Panc1 (cell line): Measurements from ENCODE around the gene TNFSF12. TPM values are rescaled to one million over a fixed set of nuclear protein-coding genes. Genes with fewer than 3 reads are reported as not detected.

Source experiments
- ATAC-seq: fragments of 200-7000 bp; cut with Tn5 transposase; 2 replicates; pipeline ENCODE4 v1.9.1; 2020; ENCODE audit warnings: mild to moderate bottlenecking, moderate library complexity
- BruUV-seq: library from RNA; stranded (reverse); fragments of 400-500 nt; replicated peaks from 2 replicates; lab custom pipeline; 2021; lab: Mats Ljungman, UMichigan
- CTCF ChIA-PET: fragments of 300-600 bp; sonication (Branson Sonifier 250); formaldehyde crosslinking; loops from one replicate; lab custom pipeline; 2022; ENCODE audit warnings: antibody characterized with exemption; lab: Charles Lee
- POLR2A ChIA-PET: fragments of 300-600 bp; sonication (Branson Sonifier 250); formaldehyde crosslinking; loops from one replicate; lab custom pipeline; 2022; ENCODE audit warnings: antibody characterized with exemption; lab: Charles Lee
- DNase-seq: peaks from one replicate; pipeline ENCODE4 v3.0.0-alpha.2; 2010; ENCODE audit warnings: low read depth, low spot score
- H3K27ac ChIP-seq: 2 replicates; pipeline ENCODE4 v1.5.1; 2011; ENCODE audit warnings: mild to moderate bottlenecking, low read length, inconsistent platforms
- H3K27me3 ChIP-seq: fragments of 200-500 bp; sonication (Bioruptor generic); 2 replicates; pipeline ENCODE4 v1.6.0; 2014; ENCODE audit warnings: low read length, inconsistent platforms; ENCODE audit not compliant: control insufficient read depth, insufficient read depth
- H3K36me3 ChIP-seq: fragments of 200-500 bp; sonication (Bioruptor generic); 2 replicates; pipeline ENCODE4 v1.5.1; 2014; ENCODE audit warnings: inconsistent platforms, mild to moderate bottlenecking, low read length, moderate library complexity; ENCODE audit not compliant: control insufficient read depth, insufficient read depth
- H3K4me1 ChIP-seq: 2 replicates; pipeline ENCODE4 v1.5.1; 2011; ENCODE audit warnings: inconsistent platforms, mild to moderate bottlenecking, low read length, moderate library complexity; ENCODE audit not compliant: control insufficient read depth, insufficient read depth
- H3K4me3 ChIP-seq, 2 experiments: 2 replicates each; pipeline ENCODE4 v1.5.1; 2011 to 2012; ENCODE audit warnings: low read depth in 2 of 2, low read length in 2 of 2, mild to moderate bottlenecking in 2 of 2, inconsistent platforms in 1 of 2, moderate library complexity in 1 of 2
- H3K9me3 ChIP-seq: fragments of 200-500 bp; sonication (Bioruptor generic); 2 replicates; pipeline ENCODE4 v1.5.1; 2014; ENCODE audit warnings: low read depth, mild to moderate bottlenecking, inconsistent platforms, low read length, moderate library complexity; ENCODE audit not compliant: control insufficient read depth, insufficient read depth
- CTCF ChIP-seq: fragments of 450-650 bp; IDR thresholded peaks from 2 replicates; pipeline ENCODE4 v1.5.1; 2017; ENCODE audit warnings: mild to moderate bottlenecking
- POLR2AphosphoS5 ChIP-seq: IDR thresholded peaks from 2 replicates; pipeline ENCODE4 v1.6.1; 2012; ENCODE audit warnings: mild to moderate bottlenecking, low read depth, low read length, moderate library complexity
- REST ChIP-seq, 2 experiments: IDR thresholded peaks; 2 replicates each; pipeline ENCODE4 v1.6.1; 2011 to 2012; ENCODE audit warnings: low read depth in 2 of 2, control low read depth in 1 of 2, low read length in 1 of 2, mild to moderate bottlenecking in 1 of 2, moderate library complexity in 1 of 2; ENCODE audit not compliant: insufficient read depth in 1 of 2
- SIN3A ChIP-seq: IDR thresholded peaks from 2 replicates; pipeline ENCODE4 v1.6.1; 2012; ENCODE audit warnings: low read depth, mild to moderate bottlenecking, low read length, moderate library complexity, borderline replicate concordance; ENCODE audit not compliant: insufficient read depth
- TCF7L2 ChIP-seq: IDR thresholded peaks from 2 replicates; pipeline ENCODE4 v1.6.1; 2011; ENCODE audit warnings: mild to moderate bottlenecking, low read depth, low read length, inconsistent platforms
- in situ Hi-C: cut with HindIII; loops from 2 replicates; pipeline ENCODE4 v1.10.0; 2016; ENCODE audit warnings: low sequenced_read_pairs, low pct_unique_long_range_greater_than_20kb
- intact Hi-C: fragments of 100-400 bp; cut with micrococcal nuclease; formaldehyde crosslinking; loops from one replicate; pipeline ENCODE4 v1.10.0; 2022; ENCODE audit not compliant: unreplicated experiment
- total RNA-seq: library from RNA; stranded (reverse); gene quantifications from one replicate; pipeline ENCODE4 v1.2.1, GENCODE V29; 2021; ENCODE audit not compliant: unreplicated experiment

Gene TNFSF12
- total RNA-seq, 1 experiment from 2014 or later = 12.6 TPM

GRCh38 chr17:7580604-7581575 is 32.0 kb downstream of the TNFSF12 start:
- POLR2A ChIA-PET = interaction anchor here (0.6 kb wide), 1 partner anchor 106 kb away, joined by 3 read pairs; the partner anchor contains the start of gene TP53
- Histone ChIP-seq H3K9me3 (no peaks in the 10 kb centered on the region), H3K4me3 (peak overlapping the region in 1 of 2 experiments; percentile 45; a peak in 2 of 4 replicates), H3K36me3 (peaks cover 7% of the 10 kb centered on the region), H3K27me3 (no peaks in the 10 kb centered on the region), H3K4me1 (peaks cover 64% of the 10 kb centered on the region), H3K27ac (peak overlapping the region; percentile 85)
- in situ Hi-C loops (no loop called here), intact Hi-C loops (no loop called here)
- TF ChIP-seq TCF7L2 (no peak), CTCF (no peak), POLR2AphosphoS5 (no peak), SIN3A (no peak), REST (IDR thresholded peaks at IDR 0.05; ENCODE audit: insufficient read depth in 1 of 2, low read depth in 2 of 2, low read length in 1 of 2) (no peak)
- BruUV-seq = no TSS peak
- CTCF ChIA-PET = interaction anchor here (0.6 to 1.4 kb wide), 4 partner anchors 21 to 366 kb away, joined by 3 to 4 read pairs (median 3); partner anchors contain the start of gene TP53
- ATAC-seq (no peak), DNase-seq (no peak)

- Histone ChIP-seq H3K9me3 (no peaks in the 10 kb centered on the region), H3K36me3 (peaks cover 2% of the 10 kb centered on the region), H3K27ac (peak overlapping the region; percentile 100), H3K4me1 (peaks cover 48% of the 10 kb centered on the region), H3K27me3 (no peaks in the 10 kb centered on the region), H3K4me3 (peak overlapping the region; percentile 65 to 66)
- ATAC-seq (no peak), DNase-seq (no peak)
- BruUV-seq = no TSS peak
- intact Hi-C loops = no loop called here
- ChIA-PET POLR2A (interaction anchor here (1.1 kb wide), 1 partner anchor 105 kb away, joined by 4 read pairs; the partner anchor contains the start of gene TP53), CTCF (no interaction called here)
- TF ChIP-seq POLR2AphosphoS5 = no peak
- no peak for TF ChIP-seq REST (IDR thresholded peaks at IDR 0.05; ENCODE audit: insufficient read depth in 1 of 2, low read depth in 2 of 2, low read length in 1 of 2)
- TF ChIP-seq SIN3A = no peak
- no peak; the same call in 1 of the 2 replicates for TF ChIP-seq CTCF
- no peak for TF ChIP-seq TCF7L2
- in situ Hi-C loops = no loop called here
Measured at GRCh38 chr17:7582396-7583252, 33.8 kb downstream of the TNFSF12 start.
